Neural progenitor cell (in vitro differentiated cells): ENCODE data around the gene INPP5B.

ENCODE experiments used
- CTCF ChIP-seq: fragments of 200-600 bp; sonication (generic); IDR thresholded peaks from 2 replicates; pipeline ENCODE4 v1.5.1; 2017; ENCODE audit warnings: antibody characterized with exemption, mild to moderate bottlenecking
- EZH2 ChIP-seq: fragments of 200-600 bp; sonication (generic); IDR thresholded peaks from 2 replicates; pipeline ENCODE4 v1.6.1; 2017; ENCODE audit warnings: antibody characterized with exemption, mild to moderate bottlenecking, moderate library complexity
- EZH2phosphoT487 ChIP-seq: fragments of 200-600 bp; sonication (generic); IDR thresholded peaks from 2 replicates; pipeline ENCODE4 v1.6.1; 2017; ENCODE audit warnings: antibody characterized with exemption

DNA sequence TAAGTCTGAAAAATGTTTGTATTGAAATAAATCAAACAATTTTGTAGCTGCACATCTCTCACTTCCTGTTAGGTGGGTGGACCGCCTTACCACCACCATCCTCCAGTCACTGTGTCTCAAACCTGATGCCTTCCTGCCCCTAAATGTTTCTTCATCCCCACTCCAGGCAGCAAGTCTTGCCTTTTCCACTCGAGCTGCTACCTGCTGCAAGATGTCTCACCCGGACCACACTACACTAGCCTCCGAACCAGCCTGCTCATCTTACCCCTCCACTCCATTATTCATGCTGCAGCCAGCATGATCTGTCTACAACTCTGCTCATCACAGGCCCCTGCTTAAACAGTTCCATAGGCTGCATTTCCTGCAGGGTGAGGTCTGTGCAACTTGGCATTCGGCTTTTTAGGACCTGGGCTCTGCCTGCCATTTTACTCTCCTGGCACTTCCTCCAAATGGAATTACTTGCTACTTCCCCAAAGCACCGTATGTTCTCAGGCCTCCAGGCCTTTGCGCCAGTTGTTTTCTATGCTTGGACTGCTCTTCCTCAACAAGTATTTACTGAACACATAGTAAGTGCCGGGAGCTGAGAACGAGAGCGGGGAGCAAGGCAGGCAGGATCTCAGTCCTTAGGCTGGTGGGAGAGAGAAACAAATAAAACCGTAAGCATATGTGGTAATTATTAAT lies 48.2 kb upstream of the INPP5B start:
- TF ChIP-seq EZH2, result no peak
- no peak for TF ChIP-seq CTCF
- no peak for TF ChIP-seq EZH2phosphoT487
